ENCODE results near the gene GTF2H4.

DNA sequence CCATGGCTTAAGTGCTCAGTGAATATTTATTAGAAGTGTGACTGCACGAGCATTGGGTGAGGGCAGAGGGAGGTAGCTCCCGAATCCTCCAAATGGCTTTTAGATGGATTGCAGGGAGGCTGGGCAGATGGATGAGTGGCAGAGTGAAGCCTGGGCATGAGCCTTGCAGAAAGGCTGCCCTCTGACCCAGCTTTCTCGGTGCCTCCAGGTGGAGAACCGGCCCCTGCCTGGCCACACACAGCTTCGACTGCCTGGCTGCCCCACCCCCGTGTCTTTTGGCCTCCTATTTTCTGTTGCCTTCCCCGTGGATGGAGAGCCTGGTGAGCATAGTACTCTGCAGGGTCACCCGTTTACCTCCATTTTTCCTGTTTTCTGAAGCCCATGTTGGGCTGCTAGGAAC is 9.5 kb downstream of the GTF2H4 start:
- TF ChIP-seq, protein P1, sequence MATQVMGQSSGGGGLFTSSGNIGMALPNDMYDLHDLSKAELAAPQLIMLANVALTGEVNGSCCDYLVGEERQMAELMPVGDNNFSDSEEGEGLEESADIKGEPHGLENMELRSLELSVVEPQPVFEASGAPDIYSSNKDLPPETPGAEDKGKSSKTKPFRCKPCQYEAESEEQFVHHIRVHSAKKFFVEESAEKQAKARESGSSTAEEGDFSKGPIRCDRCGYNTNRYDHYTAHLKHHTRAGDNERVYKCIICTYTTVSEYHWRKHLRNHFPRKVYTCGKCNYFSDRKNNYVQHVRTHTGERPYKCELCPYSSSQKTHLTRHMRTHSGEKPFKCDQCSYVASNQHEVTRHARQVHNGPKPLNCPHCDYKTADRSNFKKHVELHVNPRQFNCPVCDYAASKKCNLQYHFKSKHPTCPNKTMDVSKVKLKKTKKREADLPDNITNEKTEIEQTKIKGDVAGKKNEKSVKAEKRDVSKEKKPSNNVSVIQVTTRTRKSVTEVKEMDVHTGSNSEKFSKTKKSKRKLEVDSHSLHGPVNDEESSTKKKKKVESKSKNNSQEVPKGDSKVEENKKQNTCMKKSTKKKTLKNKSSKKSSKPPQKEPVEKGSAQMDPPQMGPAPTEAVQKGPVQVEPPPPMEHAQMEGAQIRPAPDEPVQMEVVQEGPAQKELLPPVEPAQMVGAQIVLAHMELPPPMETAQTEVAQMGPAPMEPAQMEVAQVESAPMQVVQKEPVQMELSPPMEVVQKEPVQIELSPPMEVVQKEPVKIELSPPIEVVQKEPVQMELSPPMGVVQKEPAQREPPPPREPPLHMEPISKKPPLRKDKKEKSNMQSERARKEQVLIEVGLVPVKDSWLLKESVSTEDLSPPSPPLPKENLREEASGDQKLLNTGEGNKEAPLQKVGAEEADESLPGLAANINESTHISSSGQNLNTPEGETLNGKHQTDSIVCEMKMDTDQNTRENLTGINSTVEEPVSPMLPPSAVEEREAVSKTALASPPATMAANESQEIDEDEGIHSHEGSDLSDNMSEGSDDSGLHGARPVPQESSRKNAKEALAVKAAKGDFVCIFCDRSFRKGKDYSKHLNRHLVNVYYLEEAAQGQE (IDR thresholded peaks at IDR 0.05; ENCODE audit: borderline replicate concordance): no peak
- TF ChIP-seq, protein P2, sequence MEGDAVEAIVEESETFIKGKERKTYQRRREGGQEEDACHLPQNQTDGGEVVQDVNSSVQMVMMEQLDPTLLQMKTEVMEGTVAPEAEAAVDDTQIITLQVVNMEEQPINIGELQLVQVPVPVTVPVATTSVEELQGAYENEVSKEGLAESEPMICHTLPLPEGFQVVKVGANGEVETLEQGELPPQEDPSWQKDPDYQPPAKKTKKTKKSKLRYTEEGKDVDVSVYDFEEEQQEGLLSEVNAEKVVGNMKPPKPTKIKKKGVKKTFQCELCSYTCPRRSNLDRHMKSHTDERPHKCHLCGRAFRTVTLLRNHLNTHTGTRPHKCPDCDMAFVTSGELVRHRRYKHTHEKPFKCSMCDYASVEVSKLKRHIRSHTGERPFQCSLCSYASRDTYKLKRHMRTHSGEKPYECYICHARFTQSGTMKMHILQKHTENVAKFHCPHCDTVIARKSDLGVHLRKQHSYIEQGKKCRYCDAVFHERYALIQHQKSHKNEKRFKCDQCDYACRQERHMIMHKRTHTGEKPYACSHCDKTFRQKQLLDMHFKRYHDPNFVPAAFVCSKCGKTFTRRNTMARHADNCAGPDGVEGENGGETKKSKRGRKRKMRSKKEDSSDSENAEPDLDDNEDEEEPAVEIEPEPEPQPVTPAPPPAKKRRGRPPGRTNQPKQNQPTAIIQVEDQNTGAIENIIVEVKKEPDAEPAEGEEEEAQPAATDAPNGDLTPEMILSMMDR (IDR thresholded peaks at IDR 0.05; ENCODE audit: poor library complexity, severe bottlenecking): no peak
- TF ChIP-seq TAF1 (IDR thresholded peaks at IDR 0.05; ENCODE audit: low read depth) (no peak), EZH2 (IDR thresholded peaks at IDR 0.05; ENCODE audit: borderline replicate concordance, insufficient read depth, low read length, poor library complexity, severe bottlenecking) (no peak)
